ENCODE data around the gene ITIH5.

The ITIH5 gene

GRCh38 chr10:7547206-7547605 is 119.6 kb downstream of the ITIH5 start:
- no peak for DNase-seq (ENCODE audit: low read depth)

GRCh38 chr10:7546385-7546967 is 120.3 kb downstream of the ITIH5 start:
- no peak for DNase-seq (ENCODE audit: low read depth)

GRCh38 chr10:7545792-7546191 is 121.0 kb downstream of the ITIH5 start:
- DNase-seq (ENCODE audit: low read depth) = no peak

- DNase-seq (ENCODE audit: low read depth) = no peak
These were observed 121.5 kb downstream of the ITIH5 start for GRCh38 chr10:7545261-7545660.

GRCh38 chr10:7544203-7544602 is 122.6 kb downstream of the ITIH5 start:
- DNase-seq (ENCODE audit: low read depth) = no peak

- DNase-seq (ENCODE audit: low read depth) = no peak
These were observed 124.4 kb downstream of the ITIH5 start for GRCh38 chr10:7542189-7542914.

- DNase-seq (ENCODE audit: low read depth) = no peak
These were observed 125.4 kb downstream of the ITIH5 start for GRCh38 chr10:7541137-7542087.

GRCh38 chr10:7538970-7539654 is 127.7 kb downstream of the ITIH5 start:
- no peak for DNase-seq (ENCODE audit: low read depth)

GRCh38 chr10:7537126-7537525 is 129.6 kb downstream of the ITIH5 start:
- no peak for DNase-seq (ENCODE audit: low read depth)

- no peak for DNase-seq (ENCODE audit: low read depth)
These were observed 132.3 kb downstream of the ITIH5 start for GRCh38 chr10:7534480-7534852.

GRCh38 chr10:7533657-7534479 is 132.9 kb downstream of the ITIH5 start:
- DNase-seq (ENCODE audit: low read depth) = no peak

GRCh38 chr10:7532723-7533498 is 133.9 kb downstream of the ITIH5 start:
- no peak for DNase-seq (ENCODE audit: low read depth)

- DNase-seq (ENCODE audit: low read depth) = no peak
These were observed 137.1 kb downstream of the ITIH5 start for GRCh38 chr10:7529638-7530037.

- DNase-seq (ENCODE audit: low read depth) = no peak
These were observed 139.3 kb downstream of the ITIH5 start for GRCh38 chr10:7527468-7527867.

GRCh38 chr10:7526017-7526400 is 140.8 kb downstream of the ITIH5 start:
- DNase-seq (ENCODE audit: low read depth) = no peak

GRCh38 chr10:7525314-7526016 is 141.3 kb downstream of the ITIH5 start:
- peak; percentile 23 for DNase-seq (ENCODE audit: low read depth)

- no peak for DNase-seq (ENCODE audit: low read depth)
These were observed 143.1 kb downstream of the ITIH5 start for GRCh38 chr10:7523656-7524055.

- DNase-seq (ENCODE audit: low read depth) = no peak
These were observed 146.0 kb downstream of the ITIH5 start for GRCh38 chr10:7520507-7521485.

- DNase-seq (ENCODE audit: low read depth) = no peak
These were observed 147.4 kb downstream of the ITIH5 start for GRCh38 chr10:7519351-7519750.
